ENCODE results near the gene ARHGDIB.

The ARHGDIB gene

DNA sequence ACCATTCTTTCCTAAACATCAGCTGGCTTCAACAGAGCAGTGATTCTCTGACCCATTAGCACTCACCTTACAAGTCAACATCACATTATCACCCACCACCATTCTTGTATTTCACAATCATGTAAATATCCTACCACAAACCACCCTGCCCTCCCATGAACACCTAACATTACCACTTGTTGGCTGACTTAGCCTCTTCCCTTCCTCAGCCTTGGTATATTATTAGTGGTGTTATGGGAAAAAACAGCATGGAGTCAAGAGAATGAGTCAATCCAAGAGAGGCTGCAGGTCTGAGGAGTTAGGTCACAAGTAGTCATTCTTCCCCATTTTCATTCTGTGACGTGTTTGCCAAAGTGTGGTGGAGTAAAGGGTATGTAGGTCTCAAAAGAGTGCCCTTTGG, 53.4 kb downstream of the ARHGDIB start:
- no peaks in the 10 kb centered on the region for H3K4me1 ChIP-seq (ENCODE audit: control insufficient read depth in 1 of 2, insufficient read depth in 1 of 2, low read depth in 1 of 2, low read length in 1 of 2)

DNA sequence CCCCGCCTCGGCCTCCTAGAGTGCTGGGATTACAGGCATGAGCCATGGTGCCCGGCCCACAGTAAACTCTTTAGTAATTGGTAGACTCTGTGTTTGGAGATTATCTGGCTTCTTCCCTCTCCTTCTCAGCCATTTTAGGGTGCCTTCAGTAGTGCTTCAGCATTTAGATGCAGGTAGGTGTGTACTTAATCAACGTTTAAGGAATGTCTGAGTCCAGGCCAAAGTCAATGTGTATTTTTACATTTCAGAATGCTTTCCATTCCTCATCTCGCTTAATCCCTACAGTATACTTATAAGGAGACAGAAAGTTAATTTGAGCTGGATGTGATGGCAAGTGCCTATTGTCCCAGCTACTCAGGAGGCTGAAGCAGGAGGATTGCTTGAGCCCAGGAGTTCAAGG, 55.3 kb downstream of the ARHGDIB start:
- Histone ChIP-seq H3K9me3 (no peaks in the 10 kb centered on the region), H3K27ac (no peak overlapping the region), H3K4me3 (ENCODE audit: low read depth in 1 of 2, low read length in 1 of 2) (no peak overlapping the region), H3K36me3 (peaks cover 17% of the 10 kb centered on the region), H3K4me1 (ENCODE audit: control insufficient read depth in 1 of 2, insufficient read depth in 1 of 2, low read depth in 1 of 2, low read length in 1 of 2) (no peaks in the 10 kb centered on the region), H3K27me3 (no peaks in the 10 kb centered on the region)
- TF ChIP-seq, protein P1, sequence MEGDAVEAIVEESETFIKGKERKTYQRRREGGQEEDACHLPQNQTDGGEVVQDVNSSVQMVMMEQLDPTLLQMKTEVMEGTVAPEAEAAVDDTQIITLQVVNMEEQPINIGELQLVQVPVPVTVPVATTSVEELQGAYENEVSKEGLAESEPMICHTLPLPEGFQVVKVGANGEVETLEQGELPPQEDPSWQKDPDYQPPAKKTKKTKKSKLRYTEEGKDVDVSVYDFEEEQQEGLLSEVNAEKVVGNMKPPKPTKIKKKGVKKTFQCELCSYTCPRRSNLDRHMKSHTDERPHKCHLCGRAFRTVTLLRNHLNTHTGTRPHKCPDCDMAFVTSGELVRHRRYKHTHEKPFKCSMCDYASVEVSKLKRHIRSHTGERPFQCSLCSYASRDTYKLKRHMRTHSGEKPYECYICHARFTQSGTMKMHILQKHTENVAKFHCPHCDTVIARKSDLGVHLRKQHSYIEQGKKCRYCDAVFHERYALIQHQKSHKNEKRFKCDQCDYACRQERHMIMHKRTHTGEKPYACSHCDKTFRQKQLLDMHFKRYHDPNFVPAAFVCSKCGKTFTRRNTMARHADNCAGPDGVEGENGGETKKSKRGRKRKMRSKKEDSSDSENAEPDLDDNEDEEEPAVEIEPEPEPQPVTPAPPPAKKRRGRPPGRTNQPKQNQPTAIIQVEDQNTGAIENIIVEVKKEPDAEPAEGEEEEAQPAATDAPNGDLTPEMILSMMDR (IDR thresholded peaks at IDR 0.05) = no peak

More for the DNA sequence above, 53.4 kb downstream of the ARHGDIB start:
- Histone ChIP-seq H3K36me3 (peaks cover 25% of the 10 kb centered on the region), H3K27ac (no peak overlapping the region), H3K4me3 (ENCODE audit: low read depth in 1 of 2, low read length in 1 of 2) (no peak overlapping the region), H3K9me3 (no peaks in the 10 kb centered on the region), H3K27me3 (no peaks in the 10 kb centered on the region)
- TF ChIP-seq, protein P1 (IDR thresholded peaks at IDR 0.05) = no peak

DNA sequence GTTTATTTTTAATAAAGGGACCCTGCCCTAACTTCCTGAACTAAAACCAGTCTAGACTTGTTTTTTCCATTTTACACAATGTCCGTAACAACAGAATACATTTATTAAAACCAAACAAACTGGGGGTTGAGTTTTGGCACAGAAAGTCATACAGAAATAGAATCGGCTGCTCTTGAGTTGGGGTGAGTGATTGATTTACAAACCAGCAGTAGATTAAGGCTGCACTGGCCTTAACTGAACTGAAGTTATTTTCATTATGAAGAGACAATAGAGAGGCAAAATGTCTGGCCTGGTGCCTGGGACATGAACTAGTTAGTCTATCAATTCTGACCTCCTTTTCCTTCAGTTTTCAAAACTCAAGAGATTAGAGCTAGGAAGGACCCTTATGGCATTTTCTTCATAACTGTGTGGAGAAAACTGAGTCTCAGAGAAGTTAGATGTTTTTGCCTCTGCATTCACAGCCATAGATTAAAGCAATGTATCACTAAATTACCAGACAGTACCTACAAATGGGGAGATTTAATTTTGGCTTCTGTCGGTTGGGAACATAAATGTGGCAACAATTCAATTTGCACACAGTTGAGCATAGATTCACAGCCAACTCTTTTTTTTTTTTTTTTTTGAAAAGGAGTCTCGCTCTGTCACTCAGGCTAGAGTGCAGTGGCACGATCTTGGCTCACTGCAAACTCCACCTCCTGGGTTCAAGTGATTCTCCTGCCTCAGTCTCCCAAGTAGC, 56.0 kb downstream of the ARHGDIB start:
- Histone ChIP-seq H3K4me1 (ENCODE audit: control insufficient read depth in 1 of 2, insufficient read depth in 1 of 2, low read depth in 1 of 2, low read length in 1 of 2) (no peaks in the 10 kb centered on the region), H3K27me3 (no peaks in the 10 kb centered on the region), H3K36me3 (peaks cover 14% of the 10 kb centered on the region), H3K9me3 (no peaks in the 10 kb centered on the region), H3K27ac (no peak overlapping the region), H3K4me3 (ENCODE audit: low read depth in 1 of 2, low read length in 1 of 2) (no peak overlapping the region)
- TF ChIP-seq, protein P1 (IDR thresholded peaks at IDR 0.05) = no peak

DNA sequence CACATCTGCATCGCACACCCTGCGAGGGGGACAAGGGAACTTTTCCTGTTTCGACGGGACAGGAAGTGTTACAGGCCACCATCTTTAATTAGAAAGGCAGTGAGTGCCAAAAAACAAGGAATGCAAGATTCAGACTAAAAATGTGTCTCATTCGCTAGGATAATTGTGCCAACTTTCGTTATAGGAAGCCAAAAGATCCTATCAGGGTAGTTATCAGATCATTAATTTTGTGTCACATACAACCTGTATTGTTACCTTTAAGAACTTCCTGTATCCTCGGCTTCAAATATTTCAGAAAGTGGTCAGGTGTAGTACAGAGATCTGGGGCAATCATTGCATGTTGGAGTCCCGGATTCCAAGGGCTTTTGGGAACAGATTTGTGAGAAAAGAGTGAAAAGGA, 56.5 kb downstream of the ARHGDIB start:
- H3K9me3 ChIP-seq = no peaks in the 10 kb centered on the region
- no peaks in the 10 kb centered on the region for H3K4me1 ChIP-seq (ENCODE audit: control insufficient read depth in 1 of 2, insufficient read depth in 1 of 2, low read depth in 1 of 2, low read length in 1 of 2)
- H3K4me3 ChIP-seq (ENCODE audit: low read depth in 1 of 2, low read length in 1 of 2) = no peak overlapping the region
- no peaks in the 10 kb centered on the region for H3K27me3 ChIP-seq
- H3K27ac ChIP-seq = no peak overlapping the region
- peaks cover 14% of the 10 kb centered on the region for H3K36me3 ChIP-seq
- TF ChIP-seq, protein P1 (IDR thresholded peaks at IDR 0.05) = no peak

DNA sequence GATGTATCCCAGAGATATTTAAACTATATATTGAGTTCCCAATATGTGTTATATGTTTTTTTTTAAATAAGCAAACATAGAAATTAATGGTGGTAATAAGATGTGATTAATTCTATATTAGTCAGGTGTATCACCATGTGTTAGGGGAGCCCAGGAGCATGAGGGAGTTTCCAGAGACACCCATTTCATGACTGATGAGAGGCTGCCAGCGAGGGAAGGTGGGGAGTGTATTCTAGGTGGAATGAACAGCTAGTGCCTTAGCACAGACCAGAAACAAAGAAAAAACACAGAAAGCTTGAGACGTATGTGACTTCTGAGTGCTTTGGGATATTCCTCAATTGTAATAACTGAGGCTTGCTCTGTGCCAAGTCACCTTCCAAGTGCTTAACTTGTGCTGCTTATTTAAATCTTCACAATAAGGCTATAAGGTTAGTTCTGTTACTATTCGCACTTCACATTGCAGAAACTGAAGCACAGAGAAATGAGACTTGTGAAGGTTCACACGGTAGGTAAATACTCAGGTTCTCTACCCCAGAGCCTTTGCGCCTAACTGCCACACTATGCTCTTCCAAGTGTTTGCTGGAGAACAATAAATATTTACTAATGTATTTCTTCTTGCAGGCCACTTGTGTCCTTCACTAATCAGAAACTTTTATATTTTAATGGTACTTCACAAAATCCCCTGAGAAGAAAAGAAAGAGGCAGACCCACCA, 57.9 kb downstream of the ARHGDIB start:
- no peak overlapping the region for H3K4me3 ChIP-seq (ENCODE audit: low read depth in 1 of 2, low read length in 1 of 2)
- H3K9me3 ChIP-seq = no peaks in the 10 kb centered on the region
- no peaks in the 10 kb centered on the region for H3K4me1 ChIP-seq (ENCODE audit: control insufficient read depth in 1 of 2, insufficient read depth in 1 of 2, low read depth in 1 of 2, low read length in 1 of 2)

More for the DNA sequence above, 57.9 kb downstream of the ARHGDIB start:
- TF ChIP-seq, protein P1 (IDR thresholded peaks at IDR 0.05) = no peak
- H3K27ac ChIP-seq = no peak overlapping the region
- H3K27me3 ChIP-seq = no peaks in the 10 kb centered on the region
- peaks cover 8% of the 10 kb centered on the region for H3K36me3 ChIP-seq

Data from neutrophil (primary cell).